Gastrocnemius medialis (tissue), 4 donors: Measurements from ENCODE around the gene EFNA1.

Source experiments
- CTCF ChIP-seq, 5 experiments: fragments of 450-650 bp in 3 of 5; fragments of 200-600 bp in 2 of 5; sonication (generic) in 2 of 5; IDR thresholded peaks in 4 of 5; conservative IDR thresholded peaks in 1 of 5; 1 replicate in 4 of 5; 2 replicates in 1 of 5; pipeline ENCODE4 v1.5.1; 2016 to 2019; ENCODE audit warnings: antibody characterized with exemption in 5 of 5, mild to moderate bottlenecking in 3 of 5, moderate library complexity in 3 of 5
- POLR2A ChIP-seq, 2 donors: fragments of 450-650 bp; IDR thresholded peaks; one replicate each; pipeline ENCODE4 v1.6.1; 2017; ENCODE audit warnings: antibody characterized with exemption in 2 of 2, mild to moderate bottlenecking in 2 of 2, moderate library complexity in 2 of 2

- no peak for TF ChIP-seq CTCF (IDR thresholded peaks at IDR 0.05 in 4 of 5, conservative IDR thresholded peaks at IDR 0.05 in 1 of 5)
- no peak for TF ChIP-seq POLR2A (IDR thresholded peaks at IDR 0.05)
Measured at GRCh38 chr1:155131856-155132255, 4.2 kb downstream of the EFNA1 start.
